ENCODE results near the gene ZC3H7B. TPM values are rescaled to one million over a fixed set of nuclear protein-coding genes. Genes with fewer than 3 reads are reported as not detected.

Gene ZC3H7B
- polyA plus RNA-seq, 2 of the 4 experiments (the other 2 are of a cell fraction), result 12.4 to 22.8 TPM

GRCh38 chr22:41285820-41286638 is 15.3 kb upstream of the ZC3H7B start, which contains the start of gene RANGAP1 (continued):
- TF ChIP-seq REST (IDR thresholded peaks at IDR 0.05) (no peak), ZC3H11A (IDR thresholded peaks at IDR 0.05) (no peak), CTCF (IDR thresholded peaks at IDR 0.05) (no peak), KDM5A (IDR thresholded peaks at IDR 0.05) (peak; percentile 57), HEYL (CRISPR knock-in tag; IDR thresholded peaks at IDR 0.05) (no peak), JUNB (IDR thresholded peaks at IDR 0.05) (no peak), HOXB5 (CRISPR knock-in tag; IDR thresholded peaks at IDR 0.05) (no peak), NFE2L2 (conservative IDR thresholded peaks at IDR 0.05; ENCODE audit: low read length) (no peak), RARB (CRISPR knock-in tag; IDR thresholded peaks at IDR 0.05) (no peak), JUN (IDR thresholded peaks at IDR 0.05) (peak in 1 of 2 experiments; percentile 49; a peak in 1 of 5 replicates), BCL3 (IDR thresholded peaks at IDR 0.05) (no peak; the same call in 2 of the 3 replicates), ZSCAN20 (CRISPR knock-in tag; IDR thresholded peaks at IDR 0.05) (no peak), HMGXB4 (CRISPR knock-in tag; IDR thresholded peaks at IDR 0.05; ENCODE audit: borderline replicate concordance) (no peak), FOXS1 (CRISPR knock-in tag; IDR thresholded peaks at IDR 0.05) (no peak), EHF (CRISPR knock-in tag; IDR thresholded peaks at IDR 0.05) (no peak), POLR2AphosphoS2 (conservative IDR thresholded peaks at IDR 0.05; ENCODE audit: low read length) (no peak), TP53 (CRISPR knock-in tag; IDR thresholded peaks at IDR 0.05) (no peak), ZFP36 (IDR thresholded peaks at IDR 0.05; ENCODE audit: borderline replicate concordance, partially characterized antibody) (no peak), ESRRA (IDR thresholded peaks at IDR 0.05; ENCODE audit: borderline replicate concordance, low read length) (no peak), CBX8 (IDR thresholded peaks at IDR 0.05) (no peak), RNF2 (IDR thresholded peaks at IDR 0.05; ENCODE audit: borderline replicate concordance, low read depth) (no peak), RCOR1 (IDR thresholded peaks at IDR 0.05; ENCODE audit: low read depth, low read length) (no peak)

All from A549 (cell line).